ENCODE results near the gene PTPRC.
"Not testable (repeated sequence)": the region's sequence is repeated elsewhere in the genome, so short reads cannot be mapped to it uniquely, and the experiment has no call there.

DNA sequence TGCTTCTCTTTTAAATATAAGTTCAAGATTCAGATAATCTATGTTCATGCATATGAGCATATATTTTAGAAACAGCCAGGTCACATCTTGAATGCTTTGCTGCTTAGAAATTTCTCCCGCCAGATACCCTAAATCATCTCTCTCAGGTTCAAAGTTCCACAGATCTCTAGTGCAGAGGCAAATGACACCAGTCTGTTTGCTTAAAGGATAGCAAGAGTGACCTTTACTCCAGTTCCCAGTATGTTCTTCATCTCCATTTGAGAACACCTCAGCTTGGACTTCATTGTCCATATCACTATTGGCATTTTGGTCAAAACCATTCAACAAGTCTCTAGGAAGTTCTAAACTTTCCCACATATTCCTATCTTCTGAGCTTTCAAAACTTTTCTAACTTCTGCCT lies 37.5 kb upstream of the PTPRC start:
- TF ChIP-seq, protein P1, sequence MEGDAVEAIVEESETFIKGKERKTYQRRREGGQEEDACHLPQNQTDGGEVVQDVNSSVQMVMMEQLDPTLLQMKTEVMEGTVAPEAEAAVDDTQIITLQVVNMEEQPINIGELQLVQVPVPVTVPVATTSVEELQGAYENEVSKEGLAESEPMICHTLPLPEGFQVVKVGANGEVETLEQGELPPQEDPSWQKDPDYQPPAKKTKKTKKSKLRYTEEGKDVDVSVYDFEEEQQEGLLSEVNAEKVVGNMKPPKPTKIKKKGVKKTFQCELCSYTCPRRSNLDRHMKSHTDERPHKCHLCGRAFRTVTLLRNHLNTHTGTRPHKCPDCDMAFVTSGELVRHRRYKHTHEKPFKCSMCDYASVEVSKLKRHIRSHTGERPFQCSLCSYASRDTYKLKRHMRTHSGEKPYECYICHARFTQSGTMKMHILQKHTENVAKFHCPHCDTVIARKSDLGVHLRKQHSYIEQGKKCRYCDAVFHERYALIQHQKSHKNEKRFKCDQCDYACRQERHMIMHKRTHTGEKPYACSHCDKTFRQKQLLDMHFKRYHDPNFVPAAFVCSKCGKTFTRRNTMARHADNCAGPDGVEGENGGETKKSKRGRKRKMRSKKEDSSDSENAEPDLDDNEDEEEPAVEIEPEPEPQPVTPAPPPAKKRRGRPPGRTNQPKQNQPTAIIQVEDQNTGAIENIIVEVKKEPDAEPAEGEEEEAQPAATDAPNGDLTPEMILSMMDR (conservative IDR thresholded peaks at IDR 0.05 in 1 of 2, IDR thresholded peaks at IDR 0.05 in 1 of 2; ENCODE audit: low read depth in 1 of 2, low read length in 2 of 2): not testable (repeated sequence)
- not testable (repeated sequence) for TF ChIP-seq EZH2 (IDR thresholded peaks at IDR 0.05; ENCODE audit: low read length, missing control alignments)
